ENCODE results near the gene MLLT3. TPM values are rescaled to one million over a fixed set of nuclear protein-coding genes. Genes with fewer than 3 reads are reported as not detected.

The MLLT3 gene
- total and polyA plus RNA-seq, 2 experiments from 2014 or later: 13.7 to 39.2 TPM

GRCh38 chr9:20646656-20647055, 24.4 kb upstream of the MLLT3 start:
- no peak overlapping the region for H3K4me2 ChIP-seq
- no peak for DNase-seq (ENCODE audit: low spot score)
- H3K79me2 ChIP-seq: no peaks in the 10 kb centered on the region
- WGBS (ENCODE audit: low lambda C conversion rate, missing lambda C conversion rate): 93% methylated on average over 4 of the region's 4 CpGs
- H3K36me3 ChIP-seq (replicated peaks; ENCODE audit: insufficient read depth, low read depth): no peaks in the 10 kb centered on the region
- H2AFZ ChIP-seq: no peak overlapping the region
- H3K27ac ChIP-seq: no peak overlapping the region
- H3K9me3 ChIP-seq (ENCODE audit: low read depth): no peaks in the 10 kb centered on the region
- no peaks in the 10 kb centered on the region for H4K20me1 ChIP-seq (ENCODE audit: insufficient read depth, poor library complexity, severe bottlenecking)
- H3K4me1 ChIP-seq (ENCODE audit: insufficient read depth): no peaks in the 10 kb centered on the region
- H3K9me2 ChIP-seq (replicated peaks; ENCODE audit: insufficient read depth): no peaks in the 10 kb centered on the region
- TF ChIP-seq EZH2 (IDR thresholded peaks at IDR 0.05; ENCODE audit: borderline replicate concordance) (no peak), EZH2phosphoT487 (IDR thresholded peaks at IDR 0.05; ENCODE audit: low read depth, severe bottlenecking, unreplicated experiment) (no peak)
- TF ChIP-seq, protein P1, sequence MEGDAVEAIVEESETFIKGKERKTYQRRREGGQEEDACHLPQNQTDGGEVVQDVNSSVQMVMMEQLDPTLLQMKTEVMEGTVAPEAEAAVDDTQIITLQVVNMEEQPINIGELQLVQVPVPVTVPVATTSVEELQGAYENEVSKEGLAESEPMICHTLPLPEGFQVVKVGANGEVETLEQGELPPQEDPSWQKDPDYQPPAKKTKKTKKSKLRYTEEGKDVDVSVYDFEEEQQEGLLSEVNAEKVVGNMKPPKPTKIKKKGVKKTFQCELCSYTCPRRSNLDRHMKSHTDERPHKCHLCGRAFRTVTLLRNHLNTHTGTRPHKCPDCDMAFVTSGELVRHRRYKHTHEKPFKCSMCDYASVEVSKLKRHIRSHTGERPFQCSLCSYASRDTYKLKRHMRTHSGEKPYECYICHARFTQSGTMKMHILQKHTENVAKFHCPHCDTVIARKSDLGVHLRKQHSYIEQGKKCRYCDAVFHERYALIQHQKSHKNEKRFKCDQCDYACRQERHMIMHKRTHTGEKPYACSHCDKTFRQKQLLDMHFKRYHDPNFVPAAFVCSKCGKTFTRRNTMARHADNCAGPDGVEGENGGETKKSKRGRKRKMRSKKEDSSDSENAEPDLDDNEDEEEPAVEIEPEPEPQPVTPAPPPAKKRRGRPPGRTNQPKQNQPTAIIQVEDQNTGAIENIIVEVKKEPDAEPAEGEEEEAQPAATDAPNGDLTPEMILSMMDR (IDR thresholded peaks at IDR 0.05; ENCODE audit: poor library complexity): no peak
- no peaks in the 10 kb centered on the region for H3K27me3 ChIP-seq
- H3K4me3 ChIP-seq: no peak overlapping the region

DNA sequence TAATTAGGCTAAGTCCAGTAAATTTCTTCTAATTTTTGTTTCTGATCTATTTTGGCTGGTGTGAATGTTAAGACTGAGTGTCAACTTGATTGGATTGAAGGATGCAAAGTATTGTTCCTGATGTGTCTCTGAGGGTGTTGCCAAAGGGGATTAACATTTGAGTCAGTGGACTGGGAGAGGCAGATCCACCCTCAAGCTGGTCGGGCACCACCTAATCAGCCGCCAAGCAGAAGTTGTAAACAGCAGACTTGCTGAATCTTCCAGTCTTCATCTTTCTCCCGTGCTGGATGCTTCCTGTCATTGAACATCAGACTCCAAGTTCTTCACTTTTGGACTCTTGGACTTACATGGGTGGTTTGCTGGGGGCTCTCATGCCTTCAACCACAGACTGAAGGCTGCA, 21.4 kb upstream of the MLLT3 start:
- no peaks in the 10 kb centered on the region for H4K20me1 ChIP-seq (ENCODE audit: insufficient read depth, poor library complexity, severe bottlenecking)
- WGBS (ENCODE audit: low lambda C conversion rate, missing lambda C conversion rate): 72% methylated on average over 3 of the region's 3 CpGs

DNA sequence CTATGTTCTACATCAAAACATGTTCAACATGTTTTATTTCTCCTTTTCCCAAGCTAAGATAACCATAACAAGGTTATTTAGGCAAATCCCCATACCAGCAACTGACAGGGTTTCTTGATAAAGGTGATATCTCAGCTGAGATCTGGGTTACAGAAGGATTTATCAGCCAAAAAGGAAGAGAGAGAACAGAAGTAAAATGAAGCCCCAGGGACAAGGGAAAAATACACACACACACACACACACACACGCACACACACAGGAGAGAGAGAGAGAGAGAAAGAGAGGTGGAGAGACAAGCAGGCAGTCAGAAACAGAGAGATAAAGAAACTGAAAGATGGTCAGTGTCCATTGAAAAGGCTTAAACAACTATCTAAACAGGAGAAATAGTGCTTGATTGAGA, 19.7 kb upstream of the MLLT3 start:
- Histone ChIP-seq H3K27ac (no peak overlapping the region), H3K4me3 (no peak overlapping the region), H3K9me2 (replicated peaks; ENCODE audit: insufficient read depth) (no peaks in the 10 kb centered on the region), H3K36me3 (replicated peaks; ENCODE audit: insufficient read depth, low read depth) (no peaks in the 10 kb centered on the region), H3K4me2 (no peak overlapping the region), H3K4me1 (ENCODE audit: insufficient read depth) (no peaks in the 10 kb centered on the region), H3K79me2 (no peaks in the 10 kb centered on the region), H3K27me3 (no peaks in the 10 kb centered on the region), H2AFZ (no peak overlapping the region), H3K9me3 (ENCODE audit: low read depth) (no peaks in the 10 kb centered on the region), H4K20me1 (ENCODE audit: insufficient read depth, poor library complexity, severe bottlenecking) (no peaks in the 10 kb centered on the region)
- TF ChIP-seq EZH2 (IDR thresholded peaks at IDR 0.05; ENCODE audit: borderline replicate concordance): no peak
- no peak for TF ChIP-seq EZH2phosphoT487 (IDR thresholded peaks at IDR 0.05; ENCODE audit: low read depth, severe bottlenecking, unreplicated experiment)
- TF ChIP-seq, protein P1 (IDR thresholded peaks at IDR 0.05; ENCODE audit: poor library complexity): no peak
- DNase-seq (ENCODE audit: low spot score): no peak
- 69% methylated on average over 1 of the region's 1 CpG for WGBS (ENCODE audit: low lambda C conversion rate, missing lambda C conversion rate)

More for the DNA sequence above, 21.4 kb upstream of the MLLT3 start:
- Histone ChIP-seq H3K4me3 (no peak overlapping the region), H2AFZ (no peak overlapping the region), H3K27ac (no peak overlapping the region), H3K4me2 (no peak overlapping the region), H3K79me2 (no peaks in the 10 kb centered on the region), H3K9me2 (replicated peaks; ENCODE audit: insufficient read depth) (no peaks in the 10 kb centered on the region), H3K4me1 (ENCODE audit: insufficient read depth) (no peaks in the 10 kb centered on the region), H3K9me3 (ENCODE audit: low read depth) (no peaks in the 10 kb centered on the region), H3K27me3 (no peaks in the 10 kb centered on the region), H3K36me3 (replicated peaks; ENCODE audit: insufficient read depth, low read depth) (no peaks in the 10 kb centered on the region)
- DNase-seq (ENCODE audit: low spot score): no peak
- TF ChIP-seq, protein P1 (IDR thresholded peaks at IDR 0.05; ENCODE audit: poor library complexity): no peak
- TF ChIP-seq EZH2 (IDR thresholded peaks at IDR 0.05; ENCODE audit: borderline replicate concordance) (no peak), EZH2phosphoT487 (IDR thresholded peaks at IDR 0.05; ENCODE audit: low read depth, severe bottlenecking, unreplicated experiment) (no peak)
